22Rv1 (cell line): ENCODE data around the gene VEZF1.
"Not testable (repeated sequence)": the region's sequence is repeated elsewhere in the genome, so short reads cannot be mapped to it uniquely, and the experiment has no call there.

Source experiments
- H3K27ac ChIP-seq: fragments of 450-650 bp; 2 replicates; pipeline ENCODE4 v1.5.1; 2017
- ZFX ChIP-seq: fragments of 450-650 bp; IDR thresholded peaks from 2 replicates; pipeline ENCODE4 v1.6.1; 2017; ENCODE audit warnings: antibody characterized with exemption, borderline replicate concordance
- TF ChIP-seq, protein P1 (sequence below): fragments of 450-650 bp; IDR thresholded peaks from 2 replicates; pipeline ENCODE4 v1.5.1; 2017; ENCODE audit warnings: mild to moderate bottlenecking

VEZF1 gene

GRCh38 chr17:57982452-57983170 is 5.4 kb downstream of the VEZF1 start:
- H3K27ac ChIP-seq, result no peak overlapping the region
- TF ChIP-seq, protein P1, sequence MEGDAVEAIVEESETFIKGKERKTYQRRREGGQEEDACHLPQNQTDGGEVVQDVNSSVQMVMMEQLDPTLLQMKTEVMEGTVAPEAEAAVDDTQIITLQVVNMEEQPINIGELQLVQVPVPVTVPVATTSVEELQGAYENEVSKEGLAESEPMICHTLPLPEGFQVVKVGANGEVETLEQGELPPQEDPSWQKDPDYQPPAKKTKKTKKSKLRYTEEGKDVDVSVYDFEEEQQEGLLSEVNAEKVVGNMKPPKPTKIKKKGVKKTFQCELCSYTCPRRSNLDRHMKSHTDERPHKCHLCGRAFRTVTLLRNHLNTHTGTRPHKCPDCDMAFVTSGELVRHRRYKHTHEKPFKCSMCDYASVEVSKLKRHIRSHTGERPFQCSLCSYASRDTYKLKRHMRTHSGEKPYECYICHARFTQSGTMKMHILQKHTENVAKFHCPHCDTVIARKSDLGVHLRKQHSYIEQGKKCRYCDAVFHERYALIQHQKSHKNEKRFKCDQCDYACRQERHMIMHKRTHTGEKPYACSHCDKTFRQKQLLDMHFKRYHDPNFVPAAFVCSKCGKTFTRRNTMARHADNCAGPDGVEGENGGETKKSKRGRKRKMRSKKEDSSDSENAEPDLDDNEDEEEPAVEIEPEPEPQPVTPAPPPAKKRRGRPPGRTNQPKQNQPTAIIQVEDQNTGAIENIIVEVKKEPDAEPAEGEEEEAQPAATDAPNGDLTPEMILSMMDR, result no peak
- TF ChIP-seq ZFX, result no peak

DNA sequence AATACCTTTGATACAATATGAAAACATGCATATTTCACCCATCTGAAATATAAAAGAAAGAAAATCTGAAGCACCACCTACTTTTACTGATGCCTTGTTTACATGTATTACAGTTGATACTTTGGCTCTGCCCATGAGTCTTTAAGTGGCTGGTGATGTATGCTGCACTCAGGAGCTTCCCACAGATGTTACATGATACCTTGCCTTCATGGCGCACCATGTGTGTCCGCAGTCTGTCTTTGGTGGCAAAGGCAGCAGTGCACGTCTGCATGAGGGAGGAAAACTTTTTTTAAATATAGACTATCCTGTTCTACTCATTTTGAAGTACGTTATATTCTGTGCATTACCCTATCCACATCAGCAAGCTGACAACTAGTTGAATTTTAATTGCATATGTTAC is 7.5 kb downstream of the VEZF1 start:
- no peak for TF ChIP-seq ZFX
- TF ChIP-seq, protein P1, result no peak
- H3K27ac ChIP-seq, result no peak overlapping the region

GRCh38 chr17:57979076-57979475 is 9.0 kb downstream of the VEZF1 start:
- no peak overlapping the region for H3K27ac ChIP-seq
- TF ChIP-seq ZFX, result no peak
- TF ChIP-seq, protein P1, result no peak

GRCh38 chr17:57976594-57976993 is 11.5 kb downstream of the VEZF1 start:
- TF ChIP-seq, protein P1, result no peak
- TF ChIP-seq ZFX, result no peak
- H3K27ac ChIP-seq, result no peak overlapping the region

- no peak overlapping the region for H3K27ac ChIP-seq
- TF ChIP-seq, protein P1, result no peak
- no peak for TF ChIP-seq ZFX
Observed at GRCh38 chr17:57975044-57975443, 13.0 kb downstream of the VEZF1 start.

- H3K27ac ChIP-seq, result not testable (repeated sequence)
Observed at GRCh38 chr17:57974053-57974824, 13.8 kb downstream of the VEZF1 start.

DNA sequence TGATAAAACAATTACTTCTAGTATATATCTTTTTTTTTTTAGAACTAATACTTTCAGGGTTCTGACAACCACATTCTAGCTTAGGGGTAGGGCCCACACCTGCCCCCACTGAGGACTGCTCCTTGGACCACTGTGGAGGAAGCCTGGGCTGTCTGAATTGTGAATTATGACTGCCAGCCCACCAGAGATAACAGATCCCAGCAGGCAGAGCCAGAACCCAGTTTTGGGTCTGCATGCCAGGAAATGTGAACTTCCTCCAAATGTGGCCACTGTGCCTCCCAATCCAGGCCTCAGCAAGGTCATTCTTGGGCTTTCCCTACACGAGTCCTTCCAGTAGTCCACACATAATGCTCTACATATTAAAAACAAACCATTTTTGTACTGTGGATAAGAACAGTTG is 15.9 kb downstream of the VEZF1 start:
- TF ChIP-seq, protein P1, result no peak
- no peak for TF ChIP-seq ZFX
- H3K27ac ChIP-seq, result no peak overlapping the region
